ENCODE measurements around the gene SLC43A3. TPM values are rescaled to one million over a fixed set of nuclear protein-coding genes. Genes with fewer than 3 reads are reported as not detected.
A peak's percentile ranks its signal among the peaks of the same experiment; 100 is the strongest.

Gene SLC43A3
- total and polyA plus RNA-seq, 9 of the 15 experiments (the other 6 are each of a cell fraction or from before 2014, with no cell fraction given), result 63.7 to 281 (median 139) TPM

DNA sequence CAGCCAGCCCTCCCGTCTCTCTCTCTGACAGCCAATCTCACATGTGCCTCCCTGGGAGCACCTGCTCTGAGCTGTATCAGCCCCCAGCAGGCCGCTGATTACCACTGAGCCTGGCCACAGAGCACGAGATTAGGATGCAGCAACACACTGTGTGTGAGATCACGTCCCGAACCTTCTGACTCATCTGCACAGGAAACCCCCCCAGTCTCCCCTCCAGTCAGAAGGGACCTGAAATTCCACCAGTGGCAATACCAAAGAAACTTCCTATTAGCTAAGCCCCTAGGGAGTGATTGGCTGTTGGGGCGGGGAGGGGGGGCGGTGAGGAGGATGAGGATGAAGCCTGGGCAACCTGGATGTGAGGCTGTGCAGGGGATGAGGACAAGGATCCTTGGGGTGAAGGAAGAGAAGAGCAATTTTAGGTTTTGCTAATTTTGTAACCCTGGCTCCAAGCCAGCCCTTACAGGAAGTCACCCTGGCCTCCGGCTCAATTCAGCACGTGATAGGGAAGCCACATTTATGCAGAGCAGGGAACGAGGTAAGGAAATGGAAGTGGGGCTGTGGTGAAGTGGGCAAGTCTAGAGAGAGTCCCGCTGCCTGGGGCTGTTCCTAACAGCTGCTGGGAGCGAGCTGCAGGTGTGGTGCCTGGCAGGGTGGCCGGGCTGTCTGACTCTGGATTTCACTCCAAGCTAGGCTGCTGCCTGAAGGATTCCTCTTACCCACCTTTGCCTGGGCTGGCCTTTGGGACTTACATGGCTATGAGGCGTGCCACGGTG lies 1.9 kb downstream of the SLC43A3 start (continued):
- TF ChIP-seq, protein P1, sequence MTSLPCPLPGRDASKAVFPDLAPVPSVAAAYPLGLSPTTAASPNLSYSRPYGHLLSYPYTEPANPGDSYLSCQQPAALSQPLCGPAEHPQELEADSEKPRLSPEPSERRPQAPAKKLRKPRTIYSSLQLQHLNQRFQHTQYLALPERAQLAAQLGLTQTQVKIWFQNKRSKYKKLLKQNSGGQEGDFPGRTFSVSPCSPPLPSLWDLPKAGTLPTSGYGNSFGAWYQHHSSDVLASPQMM (CRISPR knock-in tag; IDR thresholded peaks at IDR 0.05), result no peak
- TF ChIP-seq, protein P2, sequence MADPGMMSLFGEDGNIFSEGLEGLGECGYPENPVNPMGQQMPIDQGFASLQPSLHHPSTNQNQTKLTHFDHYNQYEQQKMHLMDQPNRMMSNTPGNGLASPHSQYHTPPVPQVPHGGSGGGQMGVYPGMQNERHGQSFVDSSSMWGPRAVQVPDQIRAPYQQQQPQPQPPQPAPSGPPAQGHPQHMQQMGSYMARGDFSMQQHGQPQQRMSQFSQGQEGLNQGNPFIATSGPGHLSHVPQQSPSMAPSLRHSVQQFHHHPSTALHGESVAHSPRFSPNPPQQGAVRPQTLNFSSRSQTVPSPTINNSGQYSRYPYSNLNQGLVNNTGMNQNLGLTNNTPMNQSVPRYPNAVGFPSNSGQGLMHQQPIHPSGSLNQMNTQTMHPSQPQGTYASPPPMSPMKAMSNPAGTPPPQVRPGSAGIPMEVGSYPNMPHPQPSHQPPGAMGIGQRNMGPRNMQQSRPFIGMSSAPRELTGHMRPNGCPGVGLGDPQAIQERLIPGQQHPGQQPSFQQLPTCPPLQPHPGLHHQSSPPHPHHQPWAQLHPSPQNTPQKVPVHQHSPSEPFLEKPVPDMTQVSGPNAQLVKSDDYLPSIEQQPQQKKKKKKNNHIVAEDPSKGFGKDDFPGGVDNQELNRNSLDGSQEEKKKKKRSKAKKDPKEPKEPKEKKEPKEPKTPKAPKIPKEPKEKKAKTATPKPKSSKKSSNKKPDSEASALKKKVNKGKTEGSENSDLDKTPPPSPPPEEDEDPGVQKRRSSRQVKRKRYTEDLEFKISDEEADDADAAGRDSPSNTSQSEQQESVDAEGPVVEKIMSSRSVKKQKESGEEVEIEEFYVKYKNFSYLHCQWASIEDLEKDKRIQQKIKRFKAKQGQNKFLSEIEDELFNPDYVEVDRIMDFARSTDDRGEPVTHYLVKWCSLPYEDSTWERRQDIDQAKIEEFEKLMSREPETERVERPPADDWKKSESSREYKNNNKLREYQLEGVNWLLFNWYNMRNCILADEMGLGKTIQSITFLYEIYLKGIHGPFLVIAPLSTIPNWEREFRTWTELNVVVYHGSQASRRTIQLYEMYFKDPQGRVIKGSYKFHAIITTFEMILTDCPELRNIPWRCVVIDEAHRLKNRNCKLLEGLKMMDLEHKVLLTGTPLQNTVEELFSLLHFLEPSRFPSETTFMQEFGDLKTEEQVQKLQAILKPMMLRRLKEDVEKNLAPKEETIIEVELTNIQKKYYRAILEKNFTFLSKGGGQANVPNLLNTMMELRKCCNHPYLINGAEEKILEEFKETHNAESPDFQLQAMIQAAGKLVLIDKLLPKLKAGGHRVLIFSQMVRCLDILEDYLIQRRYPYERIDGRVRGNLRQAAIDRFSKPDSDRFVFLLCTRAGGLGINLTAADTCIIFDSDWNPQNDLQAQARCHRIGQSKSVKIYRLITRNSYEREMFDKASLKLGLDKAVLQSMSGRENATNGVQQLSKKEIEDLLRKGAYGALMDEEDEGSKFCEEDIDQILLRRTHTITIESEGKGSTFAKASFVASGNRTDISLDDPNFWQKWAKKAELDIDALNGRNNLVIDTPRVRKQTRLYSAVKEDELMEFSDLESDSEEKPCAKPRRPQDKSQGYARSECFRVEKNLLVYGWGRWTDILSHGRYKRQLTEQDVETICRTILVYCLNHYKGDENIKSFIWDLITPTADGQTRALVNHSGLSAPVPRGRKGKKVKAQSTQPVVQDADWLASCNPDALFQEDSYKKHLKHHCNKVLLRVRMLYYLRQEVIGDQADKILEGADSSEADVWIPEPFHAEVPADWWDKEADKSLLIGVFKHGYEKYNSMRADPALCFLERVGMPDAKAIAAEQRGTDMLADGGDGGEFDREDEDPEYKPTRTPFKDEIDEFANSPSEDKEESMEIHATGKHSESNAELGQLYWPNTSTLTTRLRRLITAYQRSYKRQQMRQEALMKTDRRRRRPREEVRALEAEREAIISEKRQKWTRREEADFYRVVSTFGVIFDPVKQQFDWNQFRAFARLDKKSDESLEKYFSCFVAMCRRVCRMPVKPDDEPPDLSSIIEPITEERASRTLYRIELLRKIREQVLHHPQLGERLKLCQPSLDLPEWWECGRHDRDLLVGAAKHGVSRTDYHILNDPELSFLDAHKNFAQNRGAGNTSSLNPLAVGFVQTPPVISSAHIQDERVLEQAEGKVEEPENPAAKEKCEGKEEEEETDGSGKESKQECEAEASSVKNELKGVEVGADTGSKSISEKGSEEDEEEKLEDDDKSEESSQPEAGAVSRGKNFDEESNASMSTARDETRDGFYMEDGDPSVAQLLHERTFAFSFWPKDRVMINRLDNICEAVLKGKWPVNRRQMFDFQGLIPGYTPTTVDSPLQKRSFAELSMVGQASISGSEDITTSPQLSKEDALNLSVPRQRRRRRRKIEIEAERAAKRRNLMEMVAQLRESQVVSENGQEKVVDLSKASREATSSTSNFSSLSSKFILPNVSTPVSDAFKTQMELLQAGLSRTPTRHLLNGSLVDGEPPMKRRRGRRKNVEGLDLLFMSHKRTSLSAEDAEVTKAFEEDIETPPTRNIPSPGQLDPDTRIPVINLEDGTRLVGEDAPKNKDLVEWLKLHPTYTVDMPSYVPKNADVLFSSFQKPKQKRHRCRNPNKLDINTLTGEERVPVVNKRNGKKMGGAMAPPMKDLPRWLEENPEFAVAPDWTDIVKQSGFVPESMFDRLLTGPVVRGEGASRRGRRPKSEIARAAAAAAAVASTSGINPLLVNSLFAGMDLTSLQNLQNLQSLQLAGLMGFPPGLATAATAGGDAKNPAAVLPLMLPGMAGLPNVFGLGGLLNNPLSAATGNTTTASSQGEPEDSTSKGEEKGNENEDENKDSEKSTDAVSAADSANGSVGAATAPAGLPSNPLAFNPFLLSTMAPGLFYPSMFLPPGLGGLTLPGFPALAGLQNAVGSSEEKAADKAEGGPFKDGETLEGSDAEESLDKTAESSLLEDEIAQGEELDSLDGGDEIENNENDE (IDR thresholded peaks at IDR 0.05; ENCODE audit: low read depth, low read length), result no peak
- TF ChIP-seq, protein P3, sequence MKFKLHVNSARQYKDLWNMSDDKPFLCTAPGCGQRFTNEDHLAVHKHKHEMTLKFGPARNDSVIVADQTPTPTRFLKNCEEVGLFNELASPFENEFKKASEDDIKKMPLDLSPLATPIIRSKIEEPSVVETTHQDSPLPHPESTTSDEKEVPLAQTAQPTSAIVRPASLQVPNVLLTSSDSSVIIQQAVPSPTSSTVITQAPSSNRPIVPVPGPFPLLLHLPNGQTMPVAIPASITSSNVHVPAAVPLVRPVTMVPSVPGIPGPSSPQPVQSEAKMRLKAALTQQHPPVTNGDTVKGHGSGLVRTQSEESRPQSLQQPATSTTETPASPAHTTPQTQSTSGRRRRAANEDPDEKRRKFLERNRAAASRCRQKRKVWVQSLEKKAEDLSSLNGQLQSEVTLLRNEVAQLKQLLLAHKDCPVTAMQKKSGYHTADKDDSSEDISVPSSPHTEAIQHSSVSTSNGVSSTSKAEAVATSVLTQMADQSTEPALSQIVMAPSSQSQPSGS (CRISPR knock-in tag; IDR thresholded peaks at IDR 0.05), result no peak
- TF ChIP-seq MAFK (IDR thresholded peaks at IDR 0.05; ENCODE audit: low read length) (no peak), PTBP1 (IDR thresholded peaks at IDR 0.05; ENCODE audit: low read depth, low read length) (peak; percentile 81; the same call in 1 of the 2 replicates), ATF1 (CRISPR knock-in tag; IDR thresholded peaks at IDR 0.05) (no peak), ATF1 (tag; IDR thresholded peaks at IDR 0.05) (peak; percentile 76)
- TF ChIP-seq, protein P4, sequence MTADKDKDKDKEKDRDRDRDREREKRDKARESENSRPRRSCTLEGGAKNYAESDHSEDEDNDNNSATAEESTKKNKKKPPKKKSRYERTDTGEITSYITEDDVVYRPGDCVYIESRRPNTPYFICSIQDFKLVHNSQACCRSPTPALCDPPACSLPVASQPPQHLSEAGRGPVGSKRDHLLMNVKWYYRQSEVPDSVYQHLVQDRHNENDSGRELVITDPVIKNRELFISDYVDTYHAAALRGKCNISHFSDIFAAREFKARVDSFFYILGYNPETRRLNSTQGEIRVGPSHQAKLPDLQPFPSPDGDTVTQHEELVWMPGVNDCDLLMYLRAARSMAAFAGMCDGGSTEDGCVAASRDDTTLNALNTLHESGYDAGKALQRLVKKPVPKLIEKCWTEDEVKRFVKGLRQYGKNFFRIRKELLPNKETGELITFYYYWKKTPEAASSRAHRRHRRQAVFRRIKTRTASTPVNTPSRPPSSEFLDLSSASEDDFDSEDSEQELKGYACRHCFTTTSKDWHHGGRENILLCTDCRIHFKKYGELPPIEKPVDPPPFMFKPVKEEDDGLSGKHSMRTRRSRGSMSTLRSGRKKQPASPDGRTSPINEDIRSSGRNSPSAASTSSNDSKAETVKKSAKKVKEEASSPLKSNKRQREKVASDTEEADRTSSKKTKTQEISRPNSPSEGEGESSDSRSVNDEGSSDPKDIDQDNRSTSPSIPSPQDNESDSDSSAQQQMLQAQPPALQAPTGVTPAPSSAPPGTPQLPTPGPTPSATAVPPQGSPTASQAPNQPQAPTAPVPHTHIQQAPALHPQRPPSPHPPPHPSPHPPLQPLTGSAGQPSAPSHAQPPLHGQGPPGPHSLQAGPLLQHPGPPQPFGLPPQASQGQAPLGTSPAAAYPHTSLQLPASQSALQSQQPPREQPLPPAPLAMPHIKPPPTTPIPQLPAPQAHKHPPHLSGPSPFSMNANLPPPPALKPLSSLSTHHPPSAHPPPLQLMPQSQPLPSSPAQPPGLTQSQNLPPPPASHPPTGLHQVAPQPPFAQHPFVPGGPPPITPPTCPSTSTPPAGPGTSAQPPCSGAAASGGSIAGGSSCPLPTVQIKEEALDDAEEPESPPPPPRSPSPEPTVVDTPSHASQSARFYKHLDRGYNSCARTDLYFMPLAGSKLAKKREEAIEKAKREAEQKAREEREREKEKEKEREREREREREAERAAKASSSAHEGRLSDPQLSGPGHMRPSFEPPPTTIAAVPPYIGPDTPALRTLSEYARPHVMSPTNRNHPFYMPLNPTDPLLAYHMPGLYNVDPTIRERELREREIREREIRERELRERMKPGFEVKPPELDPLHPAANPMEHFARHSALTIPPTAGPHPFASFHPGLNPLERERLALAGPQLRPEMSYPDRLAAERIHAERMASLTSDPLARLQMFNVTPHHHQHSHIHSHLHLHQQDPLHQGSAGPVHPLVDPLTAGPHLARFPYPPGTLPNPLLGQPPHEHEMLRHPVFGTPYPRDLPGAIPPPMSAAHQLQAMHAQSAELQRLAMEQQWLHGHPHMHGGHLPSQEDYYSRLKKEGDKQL (CRISPR knock-in tag; IDR thresholded peaks at IDR 0.05; ENCODE audit: borderline replicate concordance), result no peak

Measured in K562 (cell line).